ENCODE data around the gene MCC.

MCC gene

GRCh38 chr5:113502073-113502472, 13.8 kb upstream of the MCC start:
- ChIA-PET CTCF (interaction anchor here (1.4 to 3.8 kb wide), 2 partner anchors 10 to 123 kb away, joined by 3 to 19 read pairs; partner anchors contain the start of gene YTHDC2), POLR2A (interaction anchor here (0.6 kb wide), 1 partner anchor 77 kb away, joined by 3 read pairs; no protein-coding TSS in a partner anchor)
- no peak overlapping the region for H3K4me3 ChIP-seq (ENCODE audit: low read depth, low read length)
- no peak for DNase-seq (ENCODE audit: low read depth, low spot score)
- TF ChIP-seq, protein P1, sequence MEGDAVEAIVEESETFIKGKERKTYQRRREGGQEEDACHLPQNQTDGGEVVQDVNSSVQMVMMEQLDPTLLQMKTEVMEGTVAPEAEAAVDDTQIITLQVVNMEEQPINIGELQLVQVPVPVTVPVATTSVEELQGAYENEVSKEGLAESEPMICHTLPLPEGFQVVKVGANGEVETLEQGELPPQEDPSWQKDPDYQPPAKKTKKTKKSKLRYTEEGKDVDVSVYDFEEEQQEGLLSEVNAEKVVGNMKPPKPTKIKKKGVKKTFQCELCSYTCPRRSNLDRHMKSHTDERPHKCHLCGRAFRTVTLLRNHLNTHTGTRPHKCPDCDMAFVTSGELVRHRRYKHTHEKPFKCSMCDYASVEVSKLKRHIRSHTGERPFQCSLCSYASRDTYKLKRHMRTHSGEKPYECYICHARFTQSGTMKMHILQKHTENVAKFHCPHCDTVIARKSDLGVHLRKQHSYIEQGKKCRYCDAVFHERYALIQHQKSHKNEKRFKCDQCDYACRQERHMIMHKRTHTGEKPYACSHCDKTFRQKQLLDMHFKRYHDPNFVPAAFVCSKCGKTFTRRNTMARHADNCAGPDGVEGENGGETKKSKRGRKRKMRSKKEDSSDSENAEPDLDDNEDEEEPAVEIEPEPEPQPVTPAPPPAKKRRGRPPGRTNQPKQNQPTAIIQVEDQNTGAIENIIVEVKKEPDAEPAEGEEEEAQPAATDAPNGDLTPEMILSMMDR (IDR thresholded peaks at IDR 0.05; ENCODE audit: insufficient read depth, low read length, missing control alignments), result no peak

GRCh38 chr5:113495422-113495841, 7.2 kb upstream of the MCC start:
- no peak overlapping the region for H3K4me3 ChIP-seq (ENCODE audit: low read depth, low read length)
- ChIA-PET CTCF (interaction anchor here (1.4 kb wide), 1 partner anchor 116 kb away, joined by 5 read pairs; no protein-coding TSS in a partner anchor), POLR2A (no interaction called here)
- no peak for DNase-seq (ENCODE audit: low read depth, low spot score)
- TF ChIP-seq, protein P1 (IDR thresholded peaks at IDR 0.05; ENCODE audit: insufficient read depth, low read length, missing control alignments), result no peak

DNA sequence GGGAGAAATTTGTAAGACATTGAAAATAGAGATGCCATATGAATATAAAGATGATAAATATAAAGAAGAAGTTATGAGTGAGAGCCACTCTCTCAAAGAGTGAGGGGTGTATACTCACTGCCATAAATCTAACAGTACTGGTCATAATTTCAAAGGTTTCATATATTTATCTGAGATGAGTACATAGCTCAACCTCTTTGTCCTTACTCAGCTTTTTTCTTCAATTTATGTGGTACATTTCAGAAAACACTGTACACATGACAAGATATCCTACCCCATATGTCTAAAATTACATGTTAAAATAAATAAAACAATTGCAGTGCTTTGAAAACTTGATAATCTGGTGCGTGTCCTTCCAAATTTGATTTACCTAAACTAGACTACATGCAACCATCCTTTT, 5.2 kb upstream of the MCC start:
- H3K4me3 ChIP-seq (ENCODE audit: low read depth, low read length), result no peak overlapping the region
- no peak for DNase-seq (ENCODE audit: low read depth, low spot score)
- TF ChIP-seq, protein P1 (IDR thresholded peaks at IDR 0.05; ENCODE audit: insufficient read depth, low read length, missing control alignments), result no peak
- ChIA-PET POLR2A (no interaction called here), CTCF (interaction anchor here (0.8 to 2.6 kb wide), 2 partner anchors 18 to 114 kb away, joined by 4 to 12 read pairs; no protein-coding TSS in a partner anchor)

DNA sequence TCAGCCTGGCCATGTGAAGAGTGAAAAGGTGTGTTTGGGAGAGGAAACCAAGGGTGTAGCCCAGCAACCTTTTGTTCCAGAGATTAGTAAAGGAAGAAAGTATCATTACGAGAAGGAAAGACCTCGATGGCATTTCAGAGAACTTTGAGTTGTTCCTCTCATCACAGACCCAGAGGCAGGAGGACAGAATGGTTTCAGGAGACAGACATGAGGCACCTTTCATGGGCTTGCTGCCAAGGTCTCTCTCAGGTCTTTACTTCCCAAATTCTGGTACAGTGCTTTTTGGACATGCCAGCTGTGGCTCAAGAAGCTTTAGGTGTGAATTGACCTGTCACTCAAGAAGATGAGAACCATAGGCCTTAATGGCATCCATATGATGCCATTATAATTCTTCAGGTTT, 2.8 kb upstream of the MCC start:
- ChIA-PET POLR2A (no interaction called here), CTCF (interaction anchor here (1.1 to 2.2 kb wide), 2 partner anchors 30 to 495 kb away, joined by 3 to 5 read pairs; no protein-coding TSS in a partner anchor)
- H3K4me3 ChIP-seq (ENCODE audit: low read depth, low read length), result no peak overlapping the region
- TF ChIP-seq, protein P1 (IDR thresholded peaks at IDR 0.05; ENCODE audit: insufficient read depth, low read length, missing control alignments), result no peak
- no peak for DNase-seq (ENCODE audit: low read depth, low spot score)

- TF ChIP-seq, protein P1 (IDR thresholded peaks at IDR 0.05; ENCODE audit: insufficient read depth, low read length, missing control alignments), result no peak
- ChIA-PET POLR2A (no interaction called here), CTCF (interaction anchor here (1.1 to 2.2 kb wide), 2 partner anchors 154 to 494 kb away, joined by 3 to 5 read pairs; no protein-coding TSS in a partner anchor)
Observed at GRCh38 chr5:113490317-113490716, 2.1 kb upstream of the MCC start.

GRCh38 chr5:113489299-113489698, 1.0 kb upstream of the MCC start:
- H3K4me3 ChIP-seq (ENCODE audit: low read depth, low read length), result no peak overlapping the region
- POLR2A ChIA-PET, result no interaction called here
- CTCF ChIA-PET, result interaction anchor here (0.8 to 2.4 kb wide), 5 partner anchors 21 to 493 kb away, joined by 3 to 11 read pairs (median 4); no protein-coding TSS in a partner anchor
- TF ChIP-seq, protein P1 (IDR thresholded peaks at IDR 0.05; ENCODE audit: insufficient read depth, low read length, missing control alignments), result no peak
- DNase-seq (ENCODE audit: low read depth, low spot score), result peak; percentile 95

More at GRCh38 chr5:113490317-113490716, 2.1 kb upstream of the MCC start:
- DNase-seq (ENCODE audit: low read depth, low spot score), result no peak
- H3K4me3 ChIP-seq (ENCODE audit: low read depth, low read length), result no peak overlapping the region
